ENCODE data around the gene ZC2HC1C. TPM values are rescaled to one million over a fixed set of nuclear protein-coding genes. Genes with fewer than 3 reads are reported as not detected.

The ZC2HC1C gene
- total RNA-seq, 1 experiment from 2014 or later: 5.2 TPM

DNA sequence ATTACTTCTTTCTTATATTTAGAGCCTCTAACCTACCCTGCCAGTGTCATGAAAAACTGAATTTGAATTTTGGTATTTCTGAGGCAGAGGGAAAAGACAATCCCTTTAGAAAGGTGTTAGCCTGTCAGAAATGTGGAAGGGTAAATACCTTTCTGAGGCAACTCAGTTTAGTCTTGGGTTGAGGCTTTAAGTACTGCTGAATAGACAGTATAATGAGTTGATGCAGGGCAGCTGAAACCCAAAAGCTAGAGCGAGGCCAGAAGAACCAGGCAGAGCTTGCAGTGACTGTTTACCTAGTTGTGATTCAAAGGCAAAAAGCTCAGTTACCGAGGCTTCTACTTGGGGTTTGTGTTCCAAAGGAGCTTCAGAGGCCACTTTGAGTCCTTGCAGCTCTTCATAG, 18.7 kb downstream of the ZC2HC1C start:
- BruUV-seq (replicated peaks): no TSS peak
- ChIA-PET CTCF (interaction anchor here (1.7 kb wide), 1 partner anchor 227 kb away, joined by 9 read pairs; no protein-coding TSS in a partner anchor), POLR2A (interaction anchor here (1.4 kb wide), 1 partner anchor 19 kb away, joined by 3 read pairs; the partner anchor contains the start of gene ZC2HC1C)
- Histone ChIP-seq H3K27ac (ENCODE audit: low read length) (no peak overlapping the region), H3K9me3 (ENCODE audit: control insufficient read depth, insufficient read depth, low read depth, low read length) (no peaks in the 10 kb centered on the region), H3K27me3 (ENCODE audit: control insufficient read depth, insufficient read depth, low read length) (no peaks in the 10 kb centered on the region), H3K4me1 (ENCODE audit: control insufficient read depth, insufficient read depth, low read length) (no peaks in the 10 kb centered on the region), H3K36me3 (ENCODE audit: control insufficient read depth, insufficient read depth, low read length) (peaks cover 7% of the 10 kb centered on the region; the same call in 1 of the 2 replicates), H3K4me3 (ENCODE audit: low read depth in 2 of 2, low read length in 2 of 2) (no peak overlapping the region)
- intact Hi-C loops (cut with micrococcal nuclease; ENCODE audit: unreplicated experiment) (loop anchor here (5.0 to 10.0 kb wide), 2 partner anchors 143 to 226 kb away; no protein-coding TSS in a partner anchor), in situ Hi-C loops (cut with HindIII; ENCODE audit: low pct_unique_long_range_greater_than_20kb, low sequenced_read_pairs) (no loop called here)
- TF ChIP-seq TCF7L2 (IDR thresholded peaks at IDR 0.05; ENCODE audit: low read depth, low read length): no peak
- TF ChIP-seq SIN3A (IDR thresholded peaks at IDR 0.05; ENCODE audit: borderline replicate concordance, insufficient read depth, low read depth, low read length): no peak
- no peak for TF ChIP-seq POLR2AphosphoS5 (IDR thresholded peaks at IDR 0.05; ENCODE audit: low read depth, low read length)
- TF ChIP-seq, protein P1, sequence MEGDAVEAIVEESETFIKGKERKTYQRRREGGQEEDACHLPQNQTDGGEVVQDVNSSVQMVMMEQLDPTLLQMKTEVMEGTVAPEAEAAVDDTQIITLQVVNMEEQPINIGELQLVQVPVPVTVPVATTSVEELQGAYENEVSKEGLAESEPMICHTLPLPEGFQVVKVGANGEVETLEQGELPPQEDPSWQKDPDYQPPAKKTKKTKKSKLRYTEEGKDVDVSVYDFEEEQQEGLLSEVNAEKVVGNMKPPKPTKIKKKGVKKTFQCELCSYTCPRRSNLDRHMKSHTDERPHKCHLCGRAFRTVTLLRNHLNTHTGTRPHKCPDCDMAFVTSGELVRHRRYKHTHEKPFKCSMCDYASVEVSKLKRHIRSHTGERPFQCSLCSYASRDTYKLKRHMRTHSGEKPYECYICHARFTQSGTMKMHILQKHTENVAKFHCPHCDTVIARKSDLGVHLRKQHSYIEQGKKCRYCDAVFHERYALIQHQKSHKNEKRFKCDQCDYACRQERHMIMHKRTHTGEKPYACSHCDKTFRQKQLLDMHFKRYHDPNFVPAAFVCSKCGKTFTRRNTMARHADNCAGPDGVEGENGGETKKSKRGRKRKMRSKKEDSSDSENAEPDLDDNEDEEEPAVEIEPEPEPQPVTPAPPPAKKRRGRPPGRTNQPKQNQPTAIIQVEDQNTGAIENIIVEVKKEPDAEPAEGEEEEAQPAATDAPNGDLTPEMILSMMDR (IDR thresholded peaks at IDR 0.05): no peak
- TF ChIP-seq, protein P2, sequence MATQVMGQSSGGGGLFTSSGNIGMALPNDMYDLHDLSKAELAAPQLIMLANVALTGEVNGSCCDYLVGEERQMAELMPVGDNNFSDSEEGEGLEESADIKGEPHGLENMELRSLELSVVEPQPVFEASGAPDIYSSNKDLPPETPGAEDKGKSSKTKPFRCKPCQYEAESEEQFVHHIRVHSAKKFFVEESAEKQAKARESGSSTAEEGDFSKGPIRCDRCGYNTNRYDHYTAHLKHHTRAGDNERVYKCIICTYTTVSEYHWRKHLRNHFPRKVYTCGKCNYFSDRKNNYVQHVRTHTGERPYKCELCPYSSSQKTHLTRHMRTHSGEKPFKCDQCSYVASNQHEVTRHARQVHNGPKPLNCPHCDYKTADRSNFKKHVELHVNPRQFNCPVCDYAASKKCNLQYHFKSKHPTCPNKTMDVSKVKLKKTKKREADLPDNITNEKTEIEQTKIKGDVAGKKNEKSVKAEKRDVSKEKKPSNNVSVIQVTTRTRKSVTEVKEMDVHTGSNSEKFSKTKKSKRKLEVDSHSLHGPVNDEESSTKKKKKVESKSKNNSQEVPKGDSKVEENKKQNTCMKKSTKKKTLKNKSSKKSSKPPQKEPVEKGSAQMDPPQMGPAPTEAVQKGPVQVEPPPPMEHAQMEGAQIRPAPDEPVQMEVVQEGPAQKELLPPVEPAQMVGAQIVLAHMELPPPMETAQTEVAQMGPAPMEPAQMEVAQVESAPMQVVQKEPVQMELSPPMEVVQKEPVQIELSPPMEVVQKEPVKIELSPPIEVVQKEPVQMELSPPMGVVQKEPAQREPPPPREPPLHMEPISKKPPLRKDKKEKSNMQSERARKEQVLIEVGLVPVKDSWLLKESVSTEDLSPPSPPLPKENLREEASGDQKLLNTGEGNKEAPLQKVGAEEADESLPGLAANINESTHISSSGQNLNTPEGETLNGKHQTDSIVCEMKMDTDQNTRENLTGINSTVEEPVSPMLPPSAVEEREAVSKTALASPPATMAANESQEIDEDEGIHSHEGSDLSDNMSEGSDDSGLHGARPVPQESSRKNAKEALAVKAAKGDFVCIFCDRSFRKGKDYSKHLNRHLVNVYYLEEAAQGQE (IDR thresholded peaks at IDR 0.05; ENCODE audit: insufficient read depth in 1 of 2, low read depth in 2 of 2, low read length in 1 of 2): no peak
- DNase-seq (ENCODE audit: low read depth, low spot score) (no peak), ATAC-seq (no peak)

DNA sequence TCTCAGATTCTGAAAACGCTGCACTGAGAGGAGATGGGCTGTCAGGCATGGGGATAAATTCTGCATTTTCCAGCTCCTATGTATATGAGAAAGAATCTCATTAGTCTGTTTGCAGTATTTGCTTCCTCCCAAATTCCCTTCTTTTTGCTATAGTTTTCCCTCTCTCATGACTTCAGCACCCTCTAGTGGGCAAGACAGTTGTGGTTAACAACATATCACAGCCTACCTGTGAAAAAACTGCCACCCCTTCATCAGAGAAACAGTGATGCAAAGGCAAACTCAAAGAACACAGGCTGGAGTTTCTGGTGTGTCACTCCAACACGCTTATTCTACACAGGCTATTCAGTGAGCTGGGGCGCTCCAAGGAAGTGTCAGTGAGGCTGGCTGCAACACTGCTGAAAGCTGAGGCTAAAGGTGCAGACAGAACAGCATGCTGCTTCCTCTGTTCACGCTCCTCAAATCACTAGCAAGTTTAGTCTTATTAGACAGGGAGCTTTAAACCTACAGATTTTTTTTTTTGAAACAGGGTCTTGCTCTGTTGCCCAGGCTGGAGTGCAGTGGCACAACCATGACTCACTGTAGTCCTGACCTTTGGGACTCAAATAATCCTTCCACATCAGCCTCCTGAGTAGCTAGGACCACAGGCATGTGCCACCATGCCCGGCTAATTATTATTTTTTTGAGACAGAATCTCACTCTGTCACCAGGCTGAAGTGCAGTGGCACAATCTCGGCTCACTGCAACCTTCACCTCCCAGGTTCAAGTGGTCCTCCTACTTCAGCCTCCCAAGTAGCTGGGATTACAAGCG, 19.3 kb downstream of the ZC2HC1C start:
- intact Hi-C loops (cut with micrococcal nuclease; ENCODE audit: unreplicated experiment): loop anchor here (5.0 to 10.0 kb wide), 2 partner anchors 144 to 226 kb away; no protein-coding TSS in a partner anchor
- Histone ChIP-seq H3K27ac (ENCODE audit: low read length) (no peak overlapping the region), H3K4me1 (ENCODE audit: control insufficient read depth, insufficient read depth, low read length) (no peaks in the 10 kb centered on the region), H3K4me3 (ENCODE audit: low read depth in 2 of 2, low read length in 2 of 2) (no peak overlapping the region), H3K9me3 (ENCODE audit: control insufficient read depth, insufficient read depth, low read depth, low read length) (no peaks in the 10 kb centered on the region), H3K27me3 (ENCODE audit: control insufficient read depth, insufficient read depth, low read length) (no peaks in the 10 kb centered on the region), H3K36me3 (ENCODE audit: control insufficient read depth, insufficient read depth, low read length) (peaks cover 8% of the 10 kb centered on the region)
- POLR2A ChIA-PET: interaction anchor here (0.6 to 1.4 kb wide), 2 partner anchors 20 to 130 kb away, joined by 3 to 4 read pairs; partner anchors contain the start of gene ZC2HC1C
- TF ChIP-seq, protein P1 (IDR thresholded peaks at IDR 0.05): peak; percentile 79
- TF ChIP-seq TCF7L2 (IDR thresholded peaks at IDR 0.05; ENCODE audit: low read depth, low read length): no peak
- ATAC-seq (peak; percentile 80), DNase-seq (ENCODE audit: low read depth, low spot score) (peak; percentile 41)
- in situ Hi-C loops (cut with HindIII; ENCODE audit: low pct_unique_long_range_greater_than_20kb, low sequenced_read_pairs): no loop called here
- CTCF ChIA-PET: interaction anchor here (0.6 to 1.7 kb wide), 3 partner anchors 144 to 228 kb away, joined by 3 to 9 read pairs (median 5); no protein-coding TSS in a partner anchor
- BruUV-seq (replicated peaks): no TSS peak

All from Panc1 (cell line).